ENCODE results near the gene GLTPD2.

GRCh38 chr17:4810696-4811290, 22.0 kb downstream of the GLTPD2 start:
- TF ChIP-seq CTCF (IDR thresholded peaks at IDR 0.05) (no peak), POLR2AphosphoS5 (IDR thresholded peaks at IDR 0.05) (no peak), POLR2A (IDR thresholded peaks at IDR 0.05) (no peak)
